GM13977 (cell line): ENCODE data around the gene REEP6.
A peak's percentile ranks its signal among the peaks of the same experiment; 100 is the strongest.

Experiments
- DNase-seq: peaks from one replicate; pipeline ENCODE4 v3.0.0; 2012; ENCODE audit warnings: low spot score
- CTCF ChIP-seq: IDR thresholded peaks from 2 replicates; pipeline ENCODE4 v1.5.1; 2012; ENCODE audit warnings: mild to moderate bottlenecking, control low read depth; ENCODE audit not compliant: insufficient read depth; ENCODE audit errors: extremely low read depth, missing control alignments
- in situ Hi-C: fragments of 300-500 bp; cut with MboI; formaldehyde crosslinking; loops from one replicate; pipeline ENCODE4 v1.12.0; 2022; ENCODE audit warnings: low sequenced_read_pairs, low pct_unique_long_range_greater_than_20kb, mixed read lengths, inconsistent platforms; ENCODE audit not compliant: unreplicated experiment

The REEP6 gene

GRCh38 chr19:1491114-1491848 lies at the start of gene REEP6:
Gene REEP6, plus strand, starts transcription at chr19:1491181. Its CDS starts 89 bp downstream, at chr19:1491270.
- in situ Hi-C loops, result no loop called here
- DNase-seq, result no peak

DNA sequence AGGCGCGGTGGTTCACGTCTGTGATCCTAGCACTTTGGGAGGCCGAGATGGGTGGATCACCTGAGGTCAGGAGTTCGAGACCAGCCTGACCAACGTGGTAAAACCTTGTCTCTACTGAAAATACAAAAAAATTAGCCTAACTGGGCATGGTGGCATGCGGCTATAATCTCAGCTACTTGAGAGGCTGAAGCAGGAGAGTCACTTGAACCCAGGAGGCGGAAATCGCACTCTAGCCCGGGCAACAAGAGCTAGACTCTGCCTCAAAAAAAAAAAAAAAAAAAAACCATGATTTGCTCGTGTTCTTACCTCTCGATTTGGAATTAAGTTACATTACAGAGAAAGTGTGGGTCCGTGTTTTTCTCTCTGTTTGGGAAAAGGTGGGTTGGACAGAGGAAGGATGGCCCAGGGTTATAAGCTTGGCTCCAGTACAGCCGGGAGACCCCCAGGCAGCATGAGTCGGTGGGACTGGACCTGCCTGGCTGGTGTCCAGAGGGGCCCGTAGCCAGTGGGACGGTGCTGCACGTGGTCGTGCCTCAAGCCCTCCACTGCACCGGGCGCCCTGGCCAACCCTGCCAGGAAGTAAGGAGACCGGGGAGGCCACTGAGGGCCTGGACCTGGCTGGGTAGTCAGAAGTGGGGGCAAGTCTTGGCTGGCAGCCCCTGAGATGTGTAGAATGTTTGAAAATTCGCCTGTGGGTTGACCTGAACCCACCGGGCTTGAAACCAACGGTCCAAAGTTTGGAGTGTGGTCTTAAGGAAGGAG lies 49.1 kb upstream of the REEP6 start:
- DNase-seq, result no peak
- no peak for TF ChIP-seq CTCF
- in situ Hi-C loops, result no loop called here

More at GRCh38 chr19:1491114-1491848, at the start of gene REEP6:
- no peak for TF ChIP-seq CTCF

DNA sequence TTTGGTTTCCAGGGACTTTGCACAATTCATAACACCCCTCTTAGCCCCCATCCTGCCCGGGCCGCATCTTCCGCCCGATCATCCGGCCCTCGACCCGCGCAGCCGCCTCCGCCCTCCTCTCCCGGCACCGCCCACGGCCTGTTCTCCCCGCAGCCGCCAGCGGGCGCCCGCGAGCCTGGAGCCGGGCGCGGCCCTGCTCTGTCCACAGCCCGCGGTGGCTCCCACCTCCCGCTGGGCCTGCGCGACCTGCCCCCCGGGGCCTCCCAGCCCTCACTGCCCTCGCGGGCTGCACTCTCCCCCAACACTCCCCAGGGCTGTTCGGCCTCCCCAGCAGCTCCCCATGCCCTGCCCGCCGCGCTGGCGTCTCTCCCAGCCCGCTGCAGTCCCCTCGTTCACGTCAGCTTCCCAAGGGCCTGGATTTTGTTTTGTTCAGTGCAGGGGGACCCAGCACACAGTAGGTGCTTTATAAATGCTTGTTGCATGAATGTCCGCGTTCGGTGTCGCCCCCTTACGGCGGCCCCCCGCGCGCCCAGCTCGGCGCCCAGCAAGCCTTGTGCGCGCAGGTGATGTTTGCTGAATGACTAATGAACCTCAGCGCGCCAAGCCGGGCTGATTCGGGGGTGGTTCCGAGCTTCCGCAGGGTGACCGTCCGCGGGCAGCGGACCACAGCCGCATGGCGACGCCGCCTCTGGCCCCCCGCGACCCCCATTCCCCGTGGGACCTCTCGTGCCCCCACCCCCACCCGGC lies 45.6 kb upstream of the REEP6 start:
- peak; percentile 98 for DNase-seq
- peak; percentile 99 for TF ChIP-seq CTCF
- in situ Hi-C loops, result no loop called here

GRCh38 chr19:1445932-1446712 lies 44.9 kb upstream of the REEP6 start:
- in situ Hi-C loops, result no loop called here
- no peak for TF ChIP-seq CTCF
- DNase-seq, result peak; percentile 86

DNA sequence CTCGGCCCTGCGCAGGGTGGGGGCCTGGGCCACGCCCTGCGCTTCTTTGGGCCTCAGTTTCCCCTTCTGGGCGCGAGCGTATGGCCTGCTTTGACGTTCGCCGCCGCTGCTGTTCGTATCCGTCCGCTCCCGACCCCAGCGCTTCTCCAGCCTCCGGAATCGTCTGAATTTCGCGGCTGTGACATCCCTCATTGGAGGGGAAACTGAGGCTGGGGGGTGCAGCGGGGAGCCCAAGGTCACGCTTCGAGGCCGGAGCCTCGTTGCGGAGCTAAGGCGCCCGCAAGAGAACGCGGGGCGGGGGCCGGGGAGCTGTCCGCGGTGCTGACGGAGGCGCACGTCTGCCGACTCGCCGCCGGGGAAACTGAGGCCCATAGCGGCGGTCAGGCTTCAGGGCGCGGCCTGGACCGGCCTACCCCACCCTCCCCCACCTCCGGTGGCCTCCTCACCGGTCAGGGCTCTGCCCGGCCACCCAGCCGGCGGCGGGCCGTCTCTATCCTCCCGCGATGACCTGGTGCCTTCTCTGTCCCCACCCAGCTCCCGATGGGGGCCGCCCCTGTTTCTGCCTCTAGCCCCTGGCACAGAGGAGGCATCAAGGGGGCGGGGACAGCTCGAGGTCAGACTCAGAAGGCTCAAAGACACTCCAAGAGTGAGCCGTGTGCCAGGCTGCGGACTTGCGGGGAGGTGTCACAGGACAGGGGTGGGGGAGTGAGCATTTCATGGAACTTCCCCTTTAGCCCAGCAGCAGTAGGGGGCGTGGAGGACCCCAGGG lies 44.1 kb upstream of the REEP6 start:
- no peak for TF ChIP-seq CTCF
- DNase-seq, result no peak
- in situ Hi-C loops, result no loop called here

DNA sequence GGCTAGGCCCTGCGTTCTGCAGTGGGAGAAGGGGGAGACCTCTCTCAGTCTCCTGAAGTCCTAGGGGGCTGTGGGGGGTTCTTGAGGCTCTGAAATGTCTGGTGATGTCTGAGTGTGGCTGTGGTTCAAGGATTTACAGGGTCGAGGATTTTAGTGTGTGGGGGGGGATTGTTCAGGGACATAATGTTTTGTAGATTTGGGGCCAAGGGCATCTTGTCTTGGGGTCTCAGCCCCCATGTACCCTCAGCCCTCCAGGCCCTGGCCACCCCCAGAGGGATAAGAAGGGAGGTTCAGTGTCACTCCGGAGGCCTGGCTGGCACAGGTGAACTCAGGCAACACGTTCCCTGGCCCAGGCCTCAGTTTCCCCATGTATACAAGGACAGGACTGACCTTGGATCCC lies 43.5 kb upstream of the REEP6 start:
- in situ Hi-C loops, result no loop called here
- TF ChIP-seq CTCF, result no peak

More for the DNA sequence above, 43.5 kb upstream of the REEP6 start:
- no peak for DNase-seq
